IPS-18c (cell line): ENCODE data around the gene EXOC4.
"Not testable (repeated sequence)": the region's sequence is repeated elsewhere in the genome, so short reads cannot be mapped to it uniquely, and the experiment has no call there.

Source experiments
- H3K4me3 ChIP-seq: 2 replicates; pipeline ENCODE4 v1.7.0; 2013; ENCODE audit warnings: low read depth, mild to moderate bottlenecking, low read length, moderate library complexity; ENCODE audit not compliant: insufficient read depth
- H3K9me3 ChIP-seq: one replicate; pipeline ENCODE4 v1.6.1; 2013; ENCODE audit warnings: mild to moderate bottlenecking, low read length, moderate library complexity; ENCODE audit not compliant: control insufficient read depth, insufficient read depth

Gene EXOC4

DNA sequence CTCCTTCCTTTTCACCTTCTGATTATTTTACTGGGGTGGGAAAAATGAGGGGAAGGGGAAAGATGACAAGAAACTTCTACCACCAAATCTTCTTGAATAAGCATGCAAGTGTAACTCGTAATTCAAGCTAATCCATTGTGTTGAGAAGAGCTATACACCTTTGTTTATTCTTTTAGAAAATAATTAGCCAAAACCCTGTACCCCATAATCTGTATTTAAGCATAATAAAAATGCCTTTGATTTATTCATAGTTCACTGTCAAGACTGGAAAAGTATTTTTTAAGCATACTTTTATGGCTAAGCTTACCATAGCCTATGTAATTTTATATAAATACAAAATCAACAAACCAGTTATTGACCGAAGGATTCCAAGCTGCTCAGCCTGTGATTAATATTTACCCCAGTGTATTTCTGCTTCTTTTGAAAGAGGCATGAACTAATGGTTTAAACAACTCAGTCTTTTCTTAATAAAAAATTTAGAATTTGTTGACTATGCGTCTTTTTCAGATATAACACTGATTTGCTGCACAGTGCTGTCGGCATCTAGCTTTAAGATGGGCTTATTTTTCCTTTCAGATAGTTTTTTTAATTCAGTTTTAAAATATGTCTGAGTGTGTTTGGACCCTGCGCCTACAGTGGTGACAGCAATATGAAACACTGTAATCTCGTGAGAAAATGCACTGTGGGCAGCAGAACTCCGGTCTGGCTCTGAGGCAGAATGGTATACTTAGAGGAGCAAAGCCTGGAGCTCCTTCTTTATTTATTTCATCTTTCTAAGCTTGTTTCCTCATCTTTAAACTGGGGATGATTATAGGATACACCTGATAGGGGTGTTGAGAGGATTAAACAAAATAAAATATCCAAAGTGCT, 635.4 kb downstream of the EXOC4 start:
- Histone ChIP-seq H3K9me3 (no peaks in the 10 kb centered on the region), H3K4me3 (no peak overlapping the region)

GRCh38 chr7:133904776-133905175, 651.9 kb downstream of the EXOC4 start:
- no peak overlapping the region for H3K4me3 ChIP-seq
- no peaks in the 10 kb centered on the region for H3K9me3 ChIP-seq

DNA sequence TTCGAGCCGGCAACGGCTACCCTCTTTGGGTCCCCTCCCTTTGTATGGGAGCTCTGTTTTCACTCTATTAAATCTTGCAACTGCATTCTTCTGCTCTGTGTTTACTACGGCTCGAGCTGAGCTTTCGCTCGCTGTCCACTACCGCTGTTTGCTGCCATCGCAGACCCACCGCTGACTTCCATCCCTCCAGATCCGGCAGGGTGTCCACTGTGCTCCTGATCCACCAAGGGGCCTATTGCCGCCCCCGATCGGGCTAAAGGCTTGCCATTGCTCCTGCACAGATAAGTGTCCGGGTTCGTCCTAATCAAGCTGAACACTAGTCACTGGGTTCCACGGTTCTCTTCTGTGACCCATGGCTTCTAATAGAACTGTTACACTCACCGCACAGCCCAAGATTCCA, 653.7 kb downstream of the EXOC4 start:
- not testable (repeated sequence) for H3K9me3 ChIP-seq, H3K4me3 ChIP-seq

- no peaks in the 10 kb centered on the region for H3K9me3 ChIP-seq
- H3K4me3 ChIP-seq = no peak overlapping the region
Observed at GRCh38 chr7:133910761-133911160, 657.9 kb downstream of the EXOC4 start.

DNA sequence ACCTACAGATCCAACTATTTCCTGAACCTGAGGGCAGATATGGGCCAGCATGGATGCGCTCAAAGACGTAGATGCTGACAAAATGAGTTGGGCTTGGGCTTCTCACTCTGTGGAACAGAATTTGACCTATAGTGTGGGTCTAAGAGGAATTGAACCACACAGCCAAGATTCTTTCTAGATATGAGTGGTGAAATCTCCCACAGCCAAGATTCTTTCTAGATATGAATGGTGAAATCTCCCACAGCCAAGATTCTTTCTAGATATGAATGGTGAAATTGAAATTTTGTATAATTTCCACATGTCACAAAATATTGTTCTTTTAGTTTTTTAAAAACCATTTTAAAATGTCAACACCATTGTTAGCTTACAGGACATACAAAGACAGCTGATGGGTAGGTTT, 658.8 kb downstream of the EXOC4 start:
- no peak overlapping the region for H3K4me3 ChIP-seq
- H3K9me3 ChIP-seq = no peaks in the 10 kb centered on the region

GRCh38 chr7:133912916-133913697, 660.2 kb downstream of the EXOC4 start:
- H3K4me3 ChIP-seq = no peak overlapping the region
- H3K9me3 ChIP-seq = no peaks in the 10 kb centered on the region

DNA sequence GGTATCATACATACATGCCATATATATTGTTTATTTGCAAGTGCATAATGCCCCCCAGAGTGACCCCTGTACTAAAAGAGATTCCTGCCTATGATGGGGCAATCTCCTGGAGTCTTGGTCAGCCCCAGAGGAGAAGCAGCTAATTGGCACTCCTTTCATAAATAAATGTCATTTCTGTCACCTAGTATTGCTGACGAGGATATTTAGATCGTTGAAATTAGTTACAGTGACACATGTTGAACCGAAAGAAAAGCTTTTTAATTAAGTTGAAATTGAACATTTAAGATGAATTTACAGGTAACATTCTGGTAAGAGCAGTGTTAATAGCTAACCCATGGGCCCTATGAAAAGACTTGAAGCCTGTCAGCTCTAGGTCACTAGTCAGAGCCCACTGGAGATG, 663.7 kb downstream of the EXOC4 start:
- Histone ChIP-seq H3K4me3 (no peak overlapping the region), H3K9me3 (no peaks in the 10 kb centered on the region)

GRCh38 chr7:133919810-133920209, 666.9 kb downstream of the EXOC4 start:
- H3K9me3 ChIP-seq = no peaks in the 10 kb centered on the region
- no peak overlapping the region for H3K4me3 ChIP-seq

GRCh38 chr7:133921635-133922182, 668.8 kb downstream of the EXOC4 start:
- H3K9me3 ChIP-seq = no peaks in the 10 kb centered on the region
- no peak overlapping the region for H3K4me3 ChIP-seq

DNA sequence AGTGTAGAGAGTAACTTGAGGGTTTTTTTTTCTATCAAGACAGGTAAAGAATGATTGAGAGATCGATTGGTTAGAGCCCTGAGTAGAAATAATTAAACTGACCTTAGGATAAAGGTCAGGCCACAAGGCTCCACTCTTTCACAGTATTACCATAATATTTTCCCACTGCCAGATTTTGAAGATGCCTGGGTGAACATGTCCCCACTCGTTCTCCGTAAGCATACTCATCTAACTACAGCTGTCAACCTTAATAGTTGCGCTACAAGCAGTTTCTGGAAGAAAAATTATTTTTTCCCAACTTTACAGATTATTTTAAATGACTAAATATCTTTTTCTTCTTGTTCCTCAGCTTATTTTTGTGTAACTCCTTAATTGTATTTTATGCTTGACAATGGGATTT, 671.1 kb downstream of the EXOC4 start:
- H3K4me3 ChIP-seq = no peak overlapping the region
- H3K9me3 ChIP-seq = no peaks in the 10 kb centered on the region

DNA sequence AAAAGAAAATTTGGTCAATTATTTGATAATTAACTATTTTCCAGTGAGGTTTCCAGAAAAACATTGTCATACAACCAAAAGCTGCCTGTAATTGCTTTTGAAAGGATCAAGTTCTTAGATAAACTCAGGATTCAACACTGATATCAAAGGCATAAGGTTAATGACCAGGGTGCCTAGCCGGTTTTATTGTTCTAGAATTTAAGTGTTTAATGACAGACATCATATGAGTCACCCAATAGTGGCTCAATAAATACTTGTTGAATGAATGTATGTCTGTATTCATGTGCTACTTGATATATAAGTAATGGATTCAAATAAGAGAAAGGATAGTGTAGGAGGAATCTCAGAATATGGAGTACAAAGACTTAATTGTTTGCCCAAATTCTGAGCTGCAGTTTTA, 678.2 kb downstream of the EXOC4 start:
- Histone ChIP-seq H3K9me3 (no peaks in the 10 kb centered on the region), H3K4me3 (no peak overlapping the region)

DNA sequence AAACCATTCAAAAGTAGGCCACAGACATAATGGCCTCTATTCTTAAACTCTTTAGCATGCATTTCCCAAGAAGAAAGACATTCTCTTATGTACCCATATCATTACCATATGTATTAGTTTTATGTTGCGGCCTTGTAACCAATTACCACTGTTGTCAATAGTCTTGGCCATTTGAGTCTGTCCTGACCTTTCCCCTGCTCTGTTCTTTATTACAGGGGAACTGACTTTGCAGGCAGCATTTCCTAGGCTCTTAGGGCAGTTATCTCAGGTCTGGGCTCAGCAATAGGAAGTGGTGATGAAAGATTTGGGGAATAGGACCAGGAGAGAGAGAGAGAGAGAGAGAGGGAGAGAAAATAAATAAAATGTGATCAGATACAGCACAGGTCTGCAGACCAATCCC, 679.7 kb downstream of the EXOC4 start:
- no peak overlapping the region for H3K4me3 ChIP-seq
- no peaks in the 10 kb centered on the region for H3K9me3 ChIP-seq

DNA sequence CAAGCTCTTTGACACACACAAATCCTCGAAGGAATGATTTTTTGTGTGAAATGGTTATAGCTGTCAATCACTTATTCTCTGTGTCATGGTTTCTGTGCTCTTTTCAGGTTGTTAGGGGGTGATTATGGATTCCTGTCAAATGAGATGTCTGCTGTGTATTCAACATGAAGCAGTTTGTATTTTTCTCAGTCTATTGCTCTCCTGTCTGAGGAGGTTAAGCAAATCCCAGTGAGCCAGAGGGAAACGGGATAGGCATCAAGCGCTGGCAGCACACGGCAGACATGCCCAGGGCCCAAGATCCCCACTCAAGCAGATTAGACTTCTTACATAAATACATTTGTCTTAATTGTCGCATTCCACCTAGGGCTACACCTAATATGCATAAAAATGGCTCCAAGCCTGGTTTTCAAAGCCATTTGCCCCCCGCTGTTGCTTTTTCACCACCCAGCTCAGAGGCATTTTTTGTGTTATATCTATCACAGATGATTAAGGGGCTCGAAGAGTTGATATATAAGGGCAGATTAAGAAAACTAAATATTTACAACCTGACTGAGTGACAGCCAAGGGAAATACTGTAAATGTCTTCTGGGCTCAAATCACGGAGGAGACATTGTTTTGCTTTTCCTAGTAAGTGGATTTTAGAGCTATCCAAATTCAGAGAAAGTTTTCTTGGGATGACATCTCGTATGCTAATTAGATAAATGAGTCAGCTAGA, 681.5 kb downstream of the EXOC4 start:
- no peaks in the 10 kb centered on the region for H3K9me3 ChIP-seq
- no peak overlapping the region for H3K4me3 ChIP-seq

DNA sequence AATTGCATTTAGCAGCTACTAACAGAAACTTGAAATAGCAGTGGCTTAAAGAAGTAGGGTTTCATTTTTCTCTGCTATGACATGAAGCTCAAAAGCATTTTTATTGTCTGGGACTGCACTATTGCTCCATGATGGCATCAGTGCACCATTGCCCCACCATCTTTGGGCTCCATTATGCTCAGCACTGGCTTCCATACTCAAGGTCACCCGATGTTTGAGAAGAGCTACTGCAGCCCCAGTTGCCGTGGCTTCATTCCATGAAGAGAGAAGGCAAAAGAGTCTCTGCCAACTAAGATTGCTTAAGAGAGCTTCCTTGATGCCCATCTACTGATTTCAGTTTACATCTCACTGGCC, 682.1 kb downstream of the EXOC4 start:
- H3K4me3 ChIP-seq = no peak overlapping the region
- no peaks in the 10 kb centered on the region for H3K9me3 ChIP-seq

- Histone ChIP-seq H3K9me3 (no peaks in the 10 kb centered on the region), H3K4me3 (no peak overlapping the region)
Observed at GRCh38 chr7:133936074-133936473, 683.2 kb downstream of the EXOC4 start.

DNA sequence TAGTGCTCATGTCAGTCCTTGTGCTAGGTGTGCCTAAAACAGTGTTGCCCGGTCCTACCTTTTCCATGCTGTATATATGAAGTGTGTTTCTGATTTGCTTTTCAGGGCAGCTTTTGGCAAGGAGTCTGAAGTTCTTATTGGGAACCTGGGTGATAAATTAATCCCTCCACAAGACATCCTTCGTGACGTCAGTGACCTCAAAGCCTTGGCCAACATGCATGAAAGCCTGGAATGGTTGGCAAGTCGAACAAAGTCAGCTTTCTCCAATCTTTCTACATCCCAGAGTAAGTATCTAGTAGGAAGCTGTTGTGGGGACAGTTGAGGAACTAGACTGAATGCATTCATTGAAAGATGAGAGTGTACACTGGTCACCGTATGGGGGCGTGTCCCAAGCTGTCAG, 684.9 kb downstream of the EXOC4 start:
- H3K4me3 ChIP-seq = no peak overlapping the region
- H3K9me3 ChIP-seq = no peaks in the 10 kb centered on the region

DNA sequence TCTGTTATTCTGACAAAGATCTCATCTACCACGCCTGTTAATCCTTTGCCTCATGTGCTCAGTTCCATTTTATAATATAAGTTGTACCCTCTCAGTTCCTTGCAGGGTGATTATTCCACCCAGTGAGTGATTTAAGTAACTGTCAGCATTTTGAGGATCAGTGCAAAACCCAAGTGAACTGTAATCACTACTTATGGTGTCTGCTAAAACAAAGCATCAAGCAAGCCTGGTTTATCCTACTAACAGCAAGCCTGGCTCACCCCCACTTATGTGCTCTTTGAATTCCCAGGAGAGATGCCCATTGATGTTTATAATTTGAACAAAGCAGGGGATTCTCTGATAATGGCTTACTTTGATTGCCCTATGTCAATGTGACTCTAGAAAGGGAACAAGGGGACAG, 687.5 kb downstream of the EXOC4 start:
- no peak overlapping the region for H3K4me3 ChIP-seq
- no peaks in the 10 kb centered on the region for H3K9me3 ChIP-seq

DNA sequence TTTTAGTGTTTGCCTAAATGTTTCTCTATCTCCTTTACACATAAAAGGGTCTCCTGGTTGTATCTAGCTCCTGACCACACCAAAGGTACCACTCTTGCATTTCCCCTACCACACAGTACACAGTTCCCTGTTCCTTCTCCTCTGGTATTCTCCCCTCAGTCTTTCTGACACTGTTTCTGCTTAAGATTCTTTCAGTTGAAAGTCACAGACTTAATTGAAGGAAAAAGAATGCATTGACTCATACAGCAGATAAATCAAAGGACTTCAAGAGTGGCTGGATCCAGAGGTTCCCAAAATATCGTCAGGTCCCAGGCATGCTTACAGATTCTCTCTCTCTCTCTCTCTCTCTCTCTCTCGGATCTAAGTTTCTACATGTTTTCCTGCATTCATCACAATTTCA, 688.6 kb downstream of the EXOC4 start:
- H3K9me3 ChIP-seq = no peaks in the 10 kb centered on the region
- H3K4me3 ChIP-seq = no peak overlapping the region
